ENCODE data around the gene DDX20. TPM values are rescaled to one million over a fixed set of nuclear protein-coding genes. Genes with fewer than 3 reads are reported as not detected.
A peak's percentile ranks its signal among the peaks of the same experiment; 100 is the strongest.
"Not testable (repeated sequence)": the region's sequence is repeated elsewhere in the genome, so short reads cannot be mapped to it uniquely, and the experiment has no call there.

The DDX20 gene
- total RNA-seq, 1 donor from 2014 or later: 23.1 TPM

- peak; percentile 89 for DNase-seq (ENCODE audit: extremely low read depth, low read depth, low spot score)
Measured at GRCh38 chr1:111733183-111733991, 22.3 kb upstream of the DDX20 start.

GRCh38 chr1:111733992-111734341 is 21.7 kb upstream of the DDX20 start:
- DNase-seq (ENCODE audit: extremely low read depth, low read depth, low spot score): no peak

- DNase-seq (ENCODE audit: extremely low read depth, low read depth, low spot score): no peak
Measured at GRCh38 chr1:111734426-111734825, 21.3 kb upstream of the DDX20 start.

DNA sequence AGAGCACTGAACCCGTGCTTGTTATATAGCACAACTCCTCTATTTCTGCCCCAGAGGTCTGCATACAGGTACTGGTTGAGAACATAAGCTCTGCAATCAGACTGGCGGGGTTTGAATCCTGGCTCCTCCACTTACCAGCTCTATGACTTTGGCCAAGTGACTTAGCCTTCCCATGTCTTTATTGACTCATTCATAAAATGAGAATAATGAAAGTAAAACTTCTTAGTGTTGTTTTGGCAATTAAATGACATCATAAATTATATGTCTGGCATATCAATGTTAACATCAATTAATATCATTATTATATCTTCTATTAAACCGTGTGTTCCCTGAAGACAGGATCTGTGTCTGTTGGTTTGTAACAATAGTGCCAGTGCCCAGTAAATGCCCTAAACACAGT is 20.8 kb upstream of the DDX20 start:
- no peak for DNase-seq (ENCODE audit: extremely low read depth, low read depth, low spot score)

- no peak for DNase-seq (ENCODE audit: extremely low read depth, low read depth, low spot score)
Measured at GRCh38 chr1:111735321-111735720, 20.4 kb upstream of the DDX20 start.

DNA sequence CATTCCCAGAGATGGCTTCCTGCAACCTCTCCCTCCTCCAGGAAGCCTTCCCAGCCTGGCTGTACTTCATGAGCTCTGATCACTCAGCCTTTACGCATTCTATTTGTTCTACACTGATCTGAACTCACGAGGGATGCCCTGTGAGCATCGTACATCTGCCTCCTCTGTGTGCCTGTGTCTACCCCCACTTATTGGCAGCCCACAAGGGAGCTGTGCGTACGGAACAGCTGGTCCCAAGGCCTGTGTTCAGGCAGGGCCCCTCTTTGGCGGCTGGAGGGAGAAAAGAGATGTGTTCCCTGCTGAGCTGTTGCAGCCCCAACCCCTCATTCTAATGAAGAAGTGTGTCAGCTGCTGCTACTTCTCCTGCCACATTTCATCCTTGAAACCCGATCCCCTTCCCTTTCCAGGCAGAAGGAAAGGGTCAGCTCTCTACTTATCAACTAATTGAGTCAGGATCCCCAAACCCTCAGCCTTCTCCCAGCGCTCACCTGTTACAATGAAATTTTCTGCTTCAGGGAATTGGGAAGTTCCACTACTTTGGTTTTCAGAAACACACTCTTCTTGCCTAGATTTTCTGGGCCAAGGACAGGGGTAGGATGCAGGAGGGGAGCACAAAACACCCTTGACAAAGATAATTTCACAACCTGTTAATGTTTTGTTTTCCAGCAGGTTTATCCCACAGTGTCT is 19.7 kb upstream of the DDX20 start:
- no peak for DNase-seq (ENCODE audit: extremely low read depth, low read depth, low spot score)

DNA sequence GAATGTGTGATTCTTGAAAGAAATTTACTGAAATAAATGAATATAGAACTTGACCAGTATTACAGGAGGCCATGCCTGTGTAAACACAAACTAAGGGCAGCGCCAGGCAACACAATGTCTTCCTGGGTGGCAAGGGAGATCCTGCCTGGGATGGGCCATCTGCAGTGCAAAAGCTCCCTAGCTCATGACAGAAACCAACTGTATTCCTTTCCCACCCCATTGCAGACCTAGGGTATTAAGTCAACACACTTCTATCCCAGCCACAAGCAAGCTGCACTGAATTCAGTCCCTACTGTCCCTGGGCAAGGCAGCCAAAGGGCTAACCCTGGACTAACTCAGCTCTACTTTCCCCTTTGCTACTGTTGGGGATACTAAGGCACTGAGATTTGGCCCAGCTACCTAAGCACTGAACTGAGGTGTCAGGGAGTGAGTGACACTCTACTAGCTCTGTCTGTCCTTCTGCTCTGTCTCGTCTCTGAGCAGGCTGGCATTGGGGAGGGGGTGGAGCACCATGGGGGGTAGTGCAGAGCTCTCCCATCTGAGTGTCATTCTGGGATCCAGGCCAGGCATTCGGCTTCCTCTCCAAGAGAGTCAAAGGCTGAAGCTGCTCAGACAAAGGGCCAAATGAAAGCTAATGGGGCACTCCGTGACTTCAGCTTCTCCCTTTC is 19.0 kb upstream of the DDX20 start:
- DNase-seq (ENCODE audit: extremely low read depth, low read depth, low spot score): no peak

DNA sequence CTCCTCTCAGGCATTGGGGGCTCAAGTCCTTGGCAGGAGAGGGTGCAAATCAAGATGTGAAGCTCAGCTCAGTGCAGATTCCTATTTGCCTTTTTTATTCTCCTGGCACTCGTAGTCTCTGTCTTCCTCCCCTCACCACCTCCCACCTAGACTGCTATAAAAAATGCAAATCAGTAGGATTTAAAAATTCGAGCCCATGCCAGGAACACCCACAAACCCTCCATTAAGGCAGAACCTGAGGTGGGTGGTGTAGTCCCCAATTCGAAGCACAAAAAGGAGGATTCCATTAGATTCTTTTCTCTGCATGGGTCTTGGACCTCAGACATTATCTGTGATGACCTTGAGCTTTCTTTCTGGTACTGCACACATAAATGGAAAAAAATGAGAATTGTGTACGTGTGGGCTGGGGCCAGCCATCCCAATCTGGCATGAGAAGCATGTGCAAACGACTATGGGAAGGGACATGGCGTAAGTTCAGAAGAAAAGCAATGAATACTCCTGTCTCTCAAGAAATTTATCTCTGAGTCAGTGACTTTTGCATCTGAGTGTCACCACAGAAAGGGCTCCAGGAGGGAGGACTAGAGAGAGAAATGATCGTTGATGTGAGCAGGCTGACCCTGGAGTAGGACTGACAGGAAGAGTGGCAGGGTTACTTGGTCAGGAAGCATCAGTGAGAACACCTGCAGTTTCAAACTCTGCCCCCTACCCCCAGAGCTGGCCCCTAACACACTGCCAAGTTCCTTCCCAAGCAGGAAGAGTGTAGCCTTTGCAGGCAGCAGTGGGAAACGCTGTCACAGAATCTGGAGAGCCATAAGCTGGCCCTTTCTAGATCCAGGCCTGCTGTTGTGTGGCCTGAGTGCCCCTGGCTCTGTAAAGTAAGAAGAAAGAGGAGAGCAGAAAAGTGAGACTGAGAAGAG is 18.2 kb upstream of the DDX20 start:
- no peak for DNase-seq (ENCODE audit: extremely low read depth, low read depth, low spot score)

DNA sequence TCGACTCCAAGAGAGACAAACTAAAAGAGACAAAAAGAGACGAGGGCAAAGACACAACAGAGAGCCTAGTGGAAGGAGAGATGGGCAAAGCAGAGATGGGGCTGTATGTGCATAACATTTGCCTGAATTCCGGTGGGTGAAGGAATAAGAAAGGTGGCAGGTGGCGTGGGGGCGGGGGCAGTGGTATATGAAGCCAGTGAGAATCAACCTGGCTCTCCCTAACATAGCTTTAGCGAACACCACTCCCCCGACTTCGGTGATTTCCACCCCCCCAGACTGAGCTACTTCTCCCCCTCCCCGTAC is 17.6 kb upstream of the DDX20 start:
- no peak for DNase-seq (ENCODE audit: extremely low read depth, low read depth, low spot score)

GRCh38 chr1:111738436-111739193 is 17.1 kb upstream of the DDX20 start:
- no peak for DNase-seq (ENCODE audit: extremely low read depth, low read depth, low spot score)

GRCh38 chr1:111739194-111739924 is 16.3 kb upstream of the DDX20 start, which contains the start of gene INKA2:
Gene INKA2, minus strand, starts transcription at chr1:111739395. Its CDS starts 153 bp downstream, at chr1:111739242.
- no peak for DNase-seq (ENCODE audit: extremely low read depth, low read depth, low spot score)

- no peak for DNase-seq (ENCODE audit: extremely low read depth, low read depth, low spot score)
Measured at GRCh38 chr1:111739925-111740765, 15.6 kb upstream of the DDX20 start.

DNA sequence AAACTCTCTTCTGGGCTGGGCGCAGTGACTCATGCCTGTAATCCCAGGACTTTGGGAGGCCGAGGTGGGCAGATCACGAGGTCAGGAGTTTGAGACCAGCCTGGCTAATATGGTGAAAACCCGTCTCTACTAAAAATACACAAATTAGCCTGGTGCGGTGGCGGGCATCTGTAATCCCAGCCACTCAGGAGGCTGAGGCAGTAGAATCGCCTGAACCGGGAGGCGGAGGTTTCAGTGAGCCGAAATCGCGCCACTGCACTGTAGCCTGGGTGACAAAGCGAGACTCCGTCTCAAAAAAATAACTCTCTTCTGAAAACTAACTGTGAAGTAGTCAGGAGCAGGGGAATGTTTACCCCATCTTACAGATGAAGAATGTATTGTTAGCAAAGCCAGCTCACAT is 13.4 kb upstream of the DDX20 start:
- DNase-seq (ENCODE audit: extremely low read depth, low read depth, low spot score): not testable (repeated sequence)

DNA sequence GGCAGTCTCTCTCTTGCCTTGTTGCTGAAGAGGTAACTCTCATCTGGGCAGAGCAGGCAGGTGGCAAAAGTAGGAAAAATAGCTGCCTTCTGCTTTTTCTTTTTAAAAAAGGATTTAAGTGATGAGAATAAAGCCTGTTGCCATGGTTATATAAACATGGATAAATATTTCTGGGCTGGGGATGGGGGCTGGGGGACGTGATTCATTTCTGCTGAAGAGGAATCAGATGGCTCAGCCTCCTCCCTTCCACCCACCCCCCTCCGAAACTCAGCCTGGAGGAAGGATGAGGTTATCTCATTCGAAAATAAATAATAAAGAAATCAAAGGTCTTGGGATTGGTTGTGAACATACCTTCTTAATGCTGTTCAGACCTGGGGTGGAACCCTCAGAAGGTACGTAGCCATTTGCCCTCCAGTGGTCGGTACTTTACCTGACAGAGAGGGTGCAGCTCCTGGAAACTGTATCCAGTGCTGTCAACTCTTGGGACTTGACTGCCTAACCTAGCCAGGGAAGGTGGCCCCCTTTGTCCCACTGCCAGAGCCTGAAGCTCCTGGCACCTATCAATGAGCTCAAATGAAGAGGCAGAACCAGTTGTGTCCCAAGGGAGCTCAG is 12.7 kb upstream of the DDX20 start:
- no peak for DNase-seq (ENCODE audit: extremely low read depth, low read depth, low spot score)

DNA sequence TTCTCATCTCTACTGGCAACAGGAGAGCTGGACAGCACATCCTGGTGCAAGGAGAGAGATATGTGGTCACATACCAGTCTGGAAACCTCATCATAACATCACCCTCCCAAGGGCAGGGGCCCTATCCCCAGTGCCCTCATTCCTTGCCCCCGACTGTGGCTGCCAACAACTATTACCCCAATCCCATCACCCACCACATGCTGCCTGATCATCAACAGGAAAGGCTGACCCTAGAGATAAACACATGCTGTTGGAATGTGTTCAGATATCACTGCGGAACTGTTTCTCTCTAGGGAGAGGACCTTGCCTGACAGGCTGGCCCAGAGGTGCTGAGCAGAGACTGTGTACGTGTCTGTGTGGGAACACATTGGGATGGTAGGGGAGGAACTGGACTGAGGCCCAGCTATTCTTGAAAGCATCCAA is 12.0 kb upstream of the DDX20 start:
- no peak for DNase-seq (ENCODE audit: extremely low read depth, low read depth, low spot score)

GRCh38 chr1:111745675-111746613 is 9.8 kb upstream of the DDX20 start:
- no peak for DNase-seq (ENCODE audit: extremely low read depth, low read depth, low spot score)

DNA sequence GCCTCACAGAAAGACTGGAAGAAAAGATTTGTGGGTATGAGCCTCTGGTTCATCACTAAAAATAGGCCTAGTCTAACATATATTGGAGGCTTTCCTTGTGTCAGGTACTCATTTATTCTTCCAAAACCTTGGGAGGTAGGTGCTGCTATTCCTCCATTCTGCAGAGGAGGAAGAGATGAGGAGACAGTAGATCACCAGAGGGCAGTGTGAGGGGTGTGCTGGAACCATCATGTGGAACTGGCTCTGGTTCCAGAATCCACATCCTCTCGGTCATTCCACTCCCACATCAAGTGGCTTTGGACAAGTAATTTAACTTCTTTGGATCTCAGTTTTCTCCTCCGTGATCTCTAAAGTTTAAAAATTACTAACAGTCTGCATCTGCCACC is 9.1 kb upstream of the DDX20 start:
- no peak for DNase-seq (ENCODE audit: extremely low read depth, low read depth, low spot score)

All from glomerular endothelial cell (primary cell).